ENCODE results near the gene SMCR8.
"Not testable (repeated sequence)": the region's sequence is repeated elsewhere in the genome, so short reads cannot be mapped to it uniquely, and the experiment has no call there.

Gene SMCR8

GRCh38 chr17:18319604-18320256 is 4.6 kb downstream of the SMCR8 start:
- FAIRE-seq, result no peak

DNA sequence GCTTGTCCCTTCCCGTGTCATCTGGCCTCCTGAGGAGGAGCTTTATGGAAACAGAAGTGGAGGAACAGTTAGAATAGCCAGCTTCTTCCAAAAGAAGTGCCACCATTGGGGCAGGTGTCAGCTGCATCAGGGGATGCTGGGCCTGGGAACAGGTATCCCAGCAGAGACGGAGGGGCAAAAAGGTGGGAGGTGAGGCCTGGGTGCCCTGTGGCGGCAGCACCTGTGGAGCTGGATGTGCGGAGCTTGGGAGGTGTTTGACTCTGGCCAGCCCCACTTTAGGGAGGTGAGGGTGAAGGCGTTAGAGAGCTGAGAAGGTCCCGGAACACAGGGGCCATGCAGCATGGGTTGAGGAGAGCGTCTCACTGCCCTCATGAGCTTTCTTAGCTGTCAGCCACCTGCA is 5.2 kb downstream of the SMCR8 start:
- FAIRE-seq, result no peak

- no peak for FAIRE-seq
Measured at GRCh38 chr17:18321309-18321708, 6.2 kb downstream of the SMCR8 start.

DNA sequence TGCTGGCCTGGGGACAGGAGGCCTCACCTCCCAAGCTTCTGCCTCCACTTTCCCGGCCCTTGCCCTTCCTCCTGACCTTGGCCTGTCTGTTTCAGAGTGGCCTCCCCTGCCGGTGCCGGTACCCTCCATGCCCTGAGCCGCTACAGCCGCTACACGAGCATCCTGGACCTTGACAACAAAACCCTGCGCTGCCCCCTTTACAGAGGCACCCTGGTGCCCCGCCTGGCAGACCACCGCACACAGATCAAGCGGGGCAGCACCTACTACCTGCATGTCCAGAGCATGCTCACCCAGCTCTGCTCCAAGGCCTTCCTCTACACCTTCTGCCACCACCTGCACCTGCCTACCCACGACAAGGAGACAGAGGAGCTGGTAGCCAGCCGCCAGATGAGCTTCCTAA is 7.4 kb downstream of the SMCR8 start:
- no peak for FAIRE-seq

- no peak for FAIRE-seq
Measured at GRCh38 chr17:18323007-18323406, 7.9 kb downstream of the SMCR8 start.

GRCh38 chr17:18323507-18324139 is 8.5 kb downstream of the SMCR8 start:
- no peak for FAIRE-seq

- no peak for FAIRE-seq
Measured at GRCh38 chr17:18324140-18325050, 9.3 kb downstream of the SMCR8 start.

DNA sequence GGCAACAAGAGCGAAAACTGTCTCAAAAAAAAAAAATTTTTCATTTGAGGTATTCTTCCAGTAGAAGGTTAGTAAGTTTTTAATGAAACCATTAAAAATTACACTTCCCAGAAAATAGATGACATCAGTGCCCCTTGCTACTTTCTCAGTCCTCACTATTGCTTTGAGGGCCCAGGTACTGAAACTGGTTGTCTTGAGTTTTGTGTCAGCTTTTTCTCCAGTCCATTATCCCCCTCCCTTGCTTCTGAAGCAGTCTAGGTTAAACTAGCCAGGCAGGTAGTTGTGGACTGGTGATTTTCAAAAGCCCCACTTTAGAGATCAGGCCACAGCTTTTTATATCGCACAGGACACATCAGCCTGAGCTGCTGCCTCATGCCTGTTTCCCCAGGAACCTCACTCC is 10.9 kb downstream of the SMCR8 start:
- no peak for FAIRE-seq

GRCh38 chr17:18326572-18326971 is 11.5 kb downstream of the SMCR8 start:
- no peak for FAIRE-seq

- no peak for FAIRE-seq
Measured at GRCh38 chr17:18327093-18327492, 12.0 kb downstream of the SMCR8 start.

DNA sequence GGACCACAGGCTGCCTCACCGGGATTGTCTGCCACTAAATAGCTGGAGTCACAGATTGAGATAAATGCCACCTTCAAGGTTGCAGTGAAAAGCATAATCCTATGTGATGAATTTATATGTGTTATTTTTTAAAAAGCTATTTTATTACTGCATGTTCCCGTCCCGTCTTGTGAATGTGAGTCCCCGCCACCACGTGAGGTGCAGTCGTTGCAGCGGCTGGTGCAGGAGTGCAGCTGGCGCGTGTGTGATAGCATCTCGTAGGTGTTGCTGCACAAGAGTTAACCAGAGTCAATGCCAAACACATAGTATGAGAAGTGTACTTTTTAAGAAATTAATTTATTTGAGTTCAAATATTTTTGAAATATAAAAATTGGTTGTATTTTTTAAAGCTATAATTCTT is 12.5 kb downstream of the SMCR8 start:
- FAIRE-seq, result no peak

DNA sequence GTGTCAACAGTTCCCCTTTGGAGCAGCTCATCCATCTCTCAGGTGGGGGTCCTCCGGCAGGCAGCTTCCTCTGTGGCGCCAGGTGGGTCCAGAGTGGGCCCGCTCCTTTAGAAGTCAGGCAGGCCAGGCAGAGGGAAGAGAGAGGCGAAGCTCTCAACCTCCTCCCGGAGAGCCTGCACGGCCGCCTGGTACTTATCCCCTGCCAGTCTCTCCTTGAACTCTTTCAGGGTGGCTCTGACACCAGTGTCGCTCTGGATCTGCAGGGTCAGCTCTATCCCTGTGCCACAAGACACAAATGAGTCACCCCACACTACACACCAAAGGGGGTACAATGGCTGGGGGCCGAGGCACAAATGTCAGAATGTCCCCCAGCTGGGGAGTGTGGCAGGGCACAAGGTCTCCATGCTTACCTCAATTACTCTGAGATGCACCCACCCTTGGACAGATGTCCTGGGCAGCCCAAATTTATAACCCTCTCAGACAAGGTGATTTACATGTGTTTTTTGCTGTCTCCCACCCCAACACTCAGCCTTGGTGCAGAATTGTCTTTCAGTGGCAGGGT is 13.6 kb downstream of the SMCR8 start:
- FAIRE-seq, result no peak

GRCh38 chr17:18331879-18332278 is 16.8 kb downstream of the SMCR8 start:
- FAIRE-seq, result no peak

DNA sequence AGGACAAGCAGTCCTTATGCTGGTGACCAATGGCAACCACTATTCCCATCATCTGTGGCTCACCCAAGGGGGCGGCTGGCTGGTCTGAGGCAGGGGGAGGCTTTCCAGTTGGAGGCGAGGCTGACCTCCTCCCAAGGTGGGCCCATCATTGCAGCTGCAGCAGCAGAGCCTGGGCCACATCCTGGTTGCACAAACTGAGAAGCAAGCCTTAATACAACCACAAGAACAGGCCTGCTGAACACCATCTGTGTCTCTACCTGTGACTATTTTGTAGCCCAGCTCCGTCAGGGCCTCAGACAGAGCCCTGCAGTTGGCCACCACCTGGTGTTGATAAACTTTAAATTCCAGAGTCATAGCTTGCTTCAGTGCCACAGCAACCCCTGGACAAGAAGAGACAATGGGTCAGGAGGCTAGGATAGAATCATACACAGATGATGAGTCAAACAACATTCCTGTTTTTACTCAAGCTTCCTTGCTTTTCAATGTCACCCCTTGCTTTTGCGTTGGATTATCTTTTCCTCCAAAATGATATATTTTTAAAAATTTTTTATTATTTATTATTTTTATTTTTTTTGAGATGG is 17.9 kb downstream of the SMCR8 start:
- no peak for FAIRE-seq

DNA sequence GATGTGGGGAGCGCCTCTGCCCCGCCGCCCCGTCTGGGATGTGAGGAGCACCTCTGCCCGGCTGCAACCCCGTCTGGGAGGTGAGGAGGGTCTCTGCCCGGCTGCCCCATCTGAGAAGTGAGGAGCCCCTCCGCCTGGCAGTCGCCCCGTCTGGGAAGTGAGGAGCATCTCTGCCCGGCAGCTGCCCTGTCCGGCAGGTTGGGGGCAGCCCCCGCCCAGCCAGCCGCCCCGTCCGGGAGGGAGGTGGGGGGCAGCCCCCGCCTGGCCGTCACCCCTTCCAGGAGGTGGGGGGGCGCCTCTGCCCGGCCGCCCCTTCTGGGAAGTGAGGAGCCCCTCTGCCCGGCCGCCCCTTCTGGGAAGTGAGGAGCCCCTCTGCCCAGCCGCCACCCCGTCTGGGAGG is 23.1 kb downstream of the SMCR8 start:
- FAIRE-seq, result not testable (repeated sequence)

- FAIRE-seq, result no peak
Measured at GRCh38 chr17:18339933-18340332, 24.8 kb downstream of the SMCR8 start.

DNA sequence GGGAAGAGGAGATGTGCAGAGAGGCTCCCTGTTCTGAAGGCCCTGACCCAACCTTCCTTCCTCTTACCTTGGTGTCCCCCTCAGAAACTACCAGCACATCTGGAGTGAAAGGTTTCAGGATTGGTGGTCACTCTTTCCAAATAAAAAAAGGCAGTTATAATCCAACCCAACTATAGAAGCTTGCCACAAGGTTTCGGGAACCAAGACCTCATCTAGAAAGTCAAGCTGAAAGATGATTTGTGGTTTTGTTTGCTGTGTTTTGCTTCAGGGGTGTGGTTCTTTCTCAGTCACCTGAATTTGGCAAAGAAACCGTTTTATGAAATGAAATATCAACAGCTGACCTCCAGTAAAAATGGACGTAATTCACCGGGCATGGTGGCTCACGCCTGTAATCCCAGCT is 28.9 kb downstream of the SMCR8 start:
- no peak for FAIRE-seq

GRCh38 chr17:18353541-18353940 is 38.4 kb downstream of the SMCR8 start:
- no peak for FAIRE-seq

DNA sequence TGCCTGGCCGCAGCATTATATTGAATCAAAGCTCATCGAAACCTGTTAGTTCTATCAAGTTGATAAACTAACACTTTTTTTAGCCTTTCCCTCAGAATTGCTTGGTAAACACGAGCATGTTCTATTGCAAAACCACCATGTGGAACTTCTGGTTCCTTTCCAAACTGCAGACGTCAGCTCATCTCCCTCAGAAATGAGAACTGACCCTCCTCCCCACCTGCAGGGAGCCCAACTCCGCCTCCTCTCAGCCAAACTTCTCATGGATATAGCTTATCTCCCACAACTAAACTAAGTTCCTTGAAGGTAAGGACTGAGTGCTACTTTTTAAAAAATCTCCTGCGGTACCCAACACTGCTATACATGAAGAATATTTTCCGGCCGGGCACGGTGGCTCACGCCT is 41.5 kb downstream of the SMCR8 start:
- no peak for FAIRE-seq

- no peak for FAIRE-seq
Measured at GRCh38 chr17:18360518-18360917, 45.4 kb downstream of the SMCR8 start.

DNA sequence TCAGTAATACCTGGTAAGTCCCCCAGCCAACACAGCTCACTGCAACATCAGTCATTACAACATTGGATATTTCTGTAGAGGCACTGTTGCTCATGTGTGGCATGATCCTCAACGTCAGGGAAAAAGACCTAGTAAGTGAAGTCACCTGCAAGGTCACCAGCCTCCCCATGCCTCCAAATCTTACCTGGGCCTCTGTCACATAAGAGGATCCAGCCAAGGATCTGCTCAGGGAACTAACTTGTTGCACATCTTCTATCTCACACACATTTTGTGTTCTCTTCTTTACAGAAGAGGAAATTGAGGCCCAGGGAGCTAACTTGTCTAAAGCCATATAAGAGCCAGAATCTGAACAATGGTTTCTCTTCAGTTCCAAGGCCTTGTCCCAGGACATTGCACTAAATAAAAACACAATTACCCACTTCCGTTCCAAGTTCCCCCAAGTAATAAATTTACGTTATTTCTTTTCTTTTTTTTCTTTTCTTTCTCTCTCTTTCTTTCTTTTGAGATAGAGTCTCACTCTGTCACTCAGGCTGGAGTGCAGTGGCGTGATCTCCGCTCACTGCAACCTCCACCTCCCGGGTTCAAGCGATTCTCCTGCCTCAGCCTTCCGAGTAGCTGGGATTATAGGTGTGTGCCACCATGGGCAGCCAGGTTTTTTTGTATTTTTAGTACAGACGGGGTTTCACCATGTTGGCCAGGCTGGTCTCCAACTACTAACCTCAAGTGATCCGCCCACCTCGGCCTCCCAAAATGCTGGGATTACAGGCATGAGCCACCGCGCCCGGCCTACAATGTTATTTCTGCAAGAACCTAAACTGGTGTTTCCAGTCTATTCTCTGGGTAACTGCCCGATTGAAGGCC is 47.0 kb downstream of the SMCR8 start:
- no peak for FAIRE-seq

- no peak for FAIRE-seq
Measured at GRCh38 chr17:18362698-18363100, 47.6 kb downstream of the SMCR8 start.

Measured in TTC549 (cell line).